DLD1 (cell line): ENCODE results near the gene SLC16A12.
"Not testable (repeated sequence)": the region's sequence is repeated elsewhere in the genome, so short reads cannot be mapped to it uniquely, and the experiment has no call there.

Experiments
- in situ Hi-C: cut with HindIII; loops from 2 replicates; pipeline ENCODE4 v1.10.0; 2017; ENCODE audit warnings: low sequenced_read_pairs

Gene SLC16A12

GRCh38 chr10:89426230-89426868 is 109.0 kb downstream of the SLC16A12 start:
- in situ Hi-C loops = no loop called here

GRCh38 chr10:89425000-89425399 is 110.4 kb downstream of the SLC16A12 start:
- in situ Hi-C loops = no loop called here

GRCh38 chr10:89421018-89421476 is 114.3 kb downstream of the SLC16A12 start:
- in situ Hi-C loops = no loop called here

- in situ Hi-C loops = no loop called here
Measured at GRCh38 chr10:89419548-89419947, 115.8 kb downstream of the SLC16A12 start.

GRCh38 chr10:89416465-89416864 is 118.9 kb downstream of the SLC16A12 start:
- in situ Hi-C loops = no loop called here

DNA sequence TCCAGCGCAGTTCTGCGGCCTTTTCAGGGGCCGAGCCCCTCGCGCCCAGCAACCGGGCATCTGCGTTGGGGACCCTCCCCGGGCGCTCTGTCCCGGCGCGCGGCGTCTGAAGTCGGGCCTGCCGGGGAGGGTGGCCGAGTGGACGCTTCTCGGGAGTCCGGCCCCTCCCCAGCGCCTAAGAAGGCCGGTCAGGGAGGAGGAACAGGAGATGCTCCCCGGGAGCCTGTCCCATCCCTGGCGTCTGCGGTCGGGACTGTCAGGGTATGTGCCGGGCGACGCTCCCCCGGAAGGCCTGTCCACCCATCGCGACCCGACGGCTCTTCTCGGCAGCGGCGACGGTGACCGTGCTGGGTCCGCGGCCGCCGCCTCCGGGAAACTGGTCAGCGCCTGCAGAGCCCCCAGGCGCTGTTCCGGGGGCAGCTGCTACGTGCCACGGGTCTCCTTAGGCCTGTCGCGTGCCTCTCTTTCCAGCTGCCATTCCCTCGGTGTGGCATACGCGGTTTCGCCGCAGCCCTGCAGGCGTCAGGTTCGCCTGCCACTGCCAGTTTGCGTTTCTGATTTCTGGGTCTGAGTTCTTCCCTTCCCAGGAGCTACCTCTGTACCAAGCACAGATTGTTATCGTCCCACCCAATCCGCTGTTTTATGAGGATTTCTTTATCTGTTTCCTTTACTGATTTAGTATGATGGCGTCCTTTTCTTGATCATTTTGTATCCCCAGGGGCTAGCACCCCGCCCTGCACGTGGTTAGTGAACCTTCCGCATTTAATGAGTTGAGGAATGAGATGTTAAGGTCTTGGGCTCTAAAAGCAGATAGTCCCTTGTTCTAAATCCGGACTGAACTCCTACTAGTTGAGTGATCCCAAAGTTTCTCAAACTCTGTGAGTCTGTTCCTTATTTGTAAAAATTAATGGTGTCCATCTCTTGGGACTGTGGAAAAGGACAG is 120.2 kb downstream of the SLC16A12 start:
- in situ Hi-C loops = no loop called here

DNA sequence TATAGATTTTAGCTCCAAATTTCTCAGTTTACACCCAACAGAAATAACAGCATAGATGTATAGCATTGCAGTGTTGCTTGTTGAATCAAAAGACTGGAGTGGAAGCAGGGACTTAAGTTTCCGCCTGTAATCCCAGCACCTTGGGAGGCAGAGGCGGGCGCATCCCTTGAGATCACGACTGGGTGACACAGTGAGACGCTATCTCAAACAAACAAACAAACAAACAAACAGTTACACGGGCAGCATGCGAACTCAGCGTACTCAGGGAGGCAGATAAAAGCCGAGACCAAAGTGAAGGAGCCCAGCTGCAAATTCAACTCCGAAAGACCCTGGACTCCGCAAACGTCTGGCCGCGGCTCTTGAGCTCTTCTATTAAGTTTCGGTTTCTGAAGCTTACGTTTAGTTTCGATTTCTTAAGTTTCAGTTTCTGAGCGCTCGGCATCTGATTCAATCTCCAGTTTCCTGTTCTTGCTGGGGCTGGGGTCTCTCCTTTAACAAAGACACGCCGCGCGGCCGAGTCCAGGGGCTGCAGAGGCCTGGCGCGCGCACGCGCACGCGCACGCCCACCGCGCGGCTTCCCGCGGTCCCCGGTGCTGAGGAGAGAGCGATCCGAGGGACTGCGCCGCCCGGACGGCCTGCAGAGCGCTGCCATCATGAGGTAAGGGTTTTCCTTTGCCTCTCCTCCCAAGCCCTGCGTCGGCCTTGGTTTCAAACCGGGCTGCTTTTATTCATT is 121.1 kb downstream of the SLC16A12 start, which contains the start of gene IFIT5:
TSS of gene IFIT5 (plus strand) at position 423 of the 733 bp plus-strand sequence. CDS start at position 654, 231 bp downstream.
- in situ Hi-C loops = no loop called here

GRCh38 chr10:89413398-89413912 is 121.9 kb downstream of the SLC16A12 start:
- in situ Hi-C loops = no loop called here

GRCh38 chr10:89412276-89412675 is 123.1 kb downstream of the SLC16A12 start:
- in situ Hi-C loops = not testable (repeated sequence)

DNA sequence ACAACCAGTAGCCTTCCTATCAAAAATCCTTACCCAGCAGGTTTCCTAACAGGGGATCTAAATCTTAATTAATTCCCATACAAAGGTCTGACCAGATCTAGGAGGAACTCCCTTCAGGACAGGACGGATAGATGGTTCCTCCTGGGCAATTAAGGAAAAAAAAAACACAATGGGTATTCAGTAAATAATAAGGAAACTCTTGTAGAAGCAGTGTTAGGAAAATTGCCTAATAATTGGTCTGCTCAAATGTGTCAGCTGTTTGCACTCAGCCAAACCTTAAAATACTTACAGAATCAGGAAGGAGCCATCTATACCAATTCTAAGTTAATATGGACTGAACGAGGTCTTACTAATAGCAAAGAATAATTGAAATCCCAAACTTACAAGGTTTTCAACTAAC is 124.3 kb downstream of the SLC16A12 start:
- in situ Hi-C loops = not testable (repeated sequence)

GRCh38 chr10:89410551-89410950 is 124.8 kb downstream of the SLC16A12 start:
- in situ Hi-C loops = not testable (repeated sequence)

GRCh38 chr10:89409282-89409681 is 126.1 kb downstream of the SLC16A12 start:
- in situ Hi-C loops = not testable (repeated sequence)

DNA sequence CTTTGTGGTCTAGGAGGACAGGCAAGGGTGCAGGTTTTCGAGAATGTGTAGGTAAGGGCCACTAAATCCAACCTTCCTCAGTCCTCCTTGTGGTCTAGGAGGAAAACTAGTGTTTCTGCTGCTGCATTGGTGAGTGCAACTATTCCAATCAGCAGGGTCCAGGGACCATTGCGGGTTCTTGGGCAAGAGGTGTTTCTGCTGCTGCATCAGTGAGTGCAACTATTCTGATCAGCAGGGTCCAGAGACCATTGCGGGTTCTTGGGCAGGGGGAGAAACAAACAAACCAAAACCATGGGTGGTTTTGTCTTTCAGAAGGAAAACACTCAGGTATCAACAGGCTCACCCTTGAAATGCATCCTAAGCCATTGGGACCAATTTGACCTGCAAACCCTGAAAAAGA is 127.6 kb downstream of the SLC16A12 start:
- in situ Hi-C loops = not testable (repeated sequence)

GRCh38 chr10:89406178-89406577 is 129.2 kb downstream of the SLC16A12 start:
- in situ Hi-C loops = not testable (repeated sequence)

DNA sequence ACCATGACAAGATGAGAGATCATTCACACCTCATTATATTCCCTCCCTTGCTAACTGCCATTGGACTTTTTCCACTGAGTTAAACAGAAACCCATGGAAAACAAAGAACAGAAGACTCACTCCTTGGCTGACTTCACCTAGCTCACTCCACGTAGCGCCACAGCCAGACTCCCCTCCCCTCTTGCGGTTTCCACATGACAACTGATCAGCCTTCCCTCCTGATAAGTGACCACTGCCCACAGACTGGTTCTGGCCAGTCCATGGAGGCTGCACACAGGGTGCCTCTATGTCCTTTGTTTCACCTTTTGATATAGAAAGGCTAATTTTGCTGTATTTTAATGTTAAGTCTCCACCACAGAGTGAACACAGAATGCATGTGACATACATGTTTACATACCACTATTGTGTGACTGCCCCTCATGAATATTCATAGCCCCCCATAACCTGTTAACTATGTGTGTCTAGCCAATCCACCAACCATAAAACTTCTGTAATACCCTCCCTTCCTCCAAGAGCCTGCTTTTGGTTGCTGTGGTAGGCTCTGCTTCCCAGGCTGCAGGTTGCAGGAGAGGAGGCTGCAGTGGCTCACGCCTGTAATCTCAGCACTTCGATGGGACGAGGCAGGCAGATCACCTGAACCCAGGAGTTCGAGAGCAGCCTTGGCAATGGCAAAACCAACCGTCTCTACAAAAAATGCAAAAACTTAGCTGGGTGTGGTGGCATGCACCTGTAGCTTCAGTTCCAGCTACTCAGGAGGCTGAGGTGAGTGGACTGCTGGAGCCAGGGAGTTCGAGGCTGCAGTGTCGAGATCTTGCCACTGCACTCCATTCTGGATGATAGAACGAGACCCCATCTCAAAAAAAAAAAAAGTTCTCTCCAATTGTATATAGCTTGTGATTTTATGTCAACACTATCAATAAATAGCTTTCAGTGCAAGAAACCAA is 131.0 kb downstream of the SLC16A12 start:
- in situ Hi-C loops = no loop called here

DNA sequence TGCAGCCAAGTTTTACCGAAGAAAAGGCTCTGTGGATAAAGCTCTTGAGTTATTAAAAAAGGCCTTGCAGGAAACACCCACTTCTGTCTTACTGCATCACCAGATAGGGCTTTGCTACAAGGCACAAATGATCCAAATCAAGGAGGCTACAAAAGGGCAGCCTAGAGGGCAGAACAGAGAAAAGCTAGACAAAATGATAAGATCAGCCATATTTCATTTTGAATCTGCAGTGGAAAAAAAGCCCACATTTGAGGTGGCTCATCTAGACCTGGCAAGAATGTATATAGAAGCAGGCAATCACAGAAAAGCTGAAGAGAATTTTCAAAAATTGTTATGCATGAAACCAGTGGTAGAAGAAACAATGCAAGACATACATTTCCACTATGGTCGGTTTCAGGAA is 132.4 kb downstream of the SLC16A12 start:
- in situ Hi-C loops = no loop called here

- in situ Hi-C loops = no loop called here
Measured at GRCh38 chr10:89399956-89400355, 135.4 kb downstream of the SLC16A12 start.

DNA sequence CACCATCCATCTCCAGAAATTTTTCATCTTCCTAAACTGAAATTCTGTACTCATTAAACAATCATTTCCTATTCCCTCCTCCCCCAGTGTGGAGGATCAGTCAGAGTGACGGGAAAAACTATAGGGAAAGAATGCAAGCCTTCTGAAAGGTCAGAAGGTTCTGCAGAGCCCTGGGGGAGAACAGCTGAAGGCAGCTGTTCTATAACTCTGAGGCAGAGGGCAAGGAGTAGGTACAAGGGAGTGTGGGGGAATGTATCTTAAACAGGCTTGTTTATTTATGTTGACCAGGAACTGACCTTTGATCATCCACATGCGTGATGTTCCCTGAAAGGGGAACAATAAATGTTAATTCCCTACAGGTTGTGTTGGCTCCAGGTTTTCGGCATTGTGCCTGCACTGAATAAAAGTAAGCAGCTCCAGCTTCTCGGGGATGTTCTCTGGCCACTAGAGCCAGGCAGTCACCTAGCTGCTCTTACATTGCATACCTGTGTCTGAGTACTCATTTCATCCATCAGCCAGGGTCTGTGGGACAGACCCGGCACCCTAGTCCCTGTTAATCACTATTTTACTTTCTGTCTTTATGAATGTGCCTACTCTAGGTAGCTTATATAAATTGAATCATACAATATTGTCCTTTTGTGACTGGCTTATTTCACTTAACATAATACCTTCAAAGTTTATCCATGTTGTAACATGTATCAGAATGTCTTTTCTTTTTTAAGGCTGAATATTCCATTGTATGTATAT is 137.2 kb downstream of the SLC16A12 start:
- in situ Hi-C loops = no loop called here

DNA sequence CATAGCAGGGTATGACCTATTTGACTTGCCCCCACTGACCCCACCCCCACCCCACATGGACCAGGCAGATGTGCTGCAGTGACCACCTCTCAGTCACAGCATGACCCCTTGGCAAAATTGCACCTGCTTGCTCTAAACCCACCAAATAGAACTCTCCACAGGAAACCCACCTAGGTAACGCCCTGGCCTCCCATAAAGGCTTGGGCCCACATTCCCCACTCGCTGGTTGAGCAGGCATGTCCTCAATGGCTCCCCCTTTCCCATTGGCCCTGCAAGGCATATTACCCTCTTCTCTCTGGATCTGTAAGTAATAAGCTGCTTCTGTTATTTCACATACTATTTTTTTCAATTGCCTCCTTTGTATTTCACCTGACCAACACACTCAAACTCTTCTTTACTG is 140.3 kb downstream of the SLC16A12 start:
- in situ Hi-C loops = no loop called here
